H1 (cell line): ENCODE results near the gene NETO1. TPM values are rescaled to one million over a fixed set of nuclear protein-coding genes. Genes with fewer than 3 reads are reported as not detected.

Source experiments
- ASH2L ChIP-seq: fragments of 200-600, 300-600 bp; sonication (generic); IDR thresholded peaks from one replicate; pipeline ENCODE4 v1.7.1; 2017; ENCODE audit warnings: low read length
- CBX5 ChIP-seq: fragments of 300-800, 300-1000 bp; sonication (generic); IDR thresholded peaks from 2 replicates; pipeline ENCODE4 v1.7.1; 2016; ENCODE audit warnings: antibody characterized with exemption, low read length, low read depth
- FOSL1 ChIP-seq: IDR thresholded peaks from 2 replicates; pipeline ENCODE4 v1.6.1; 2011; ENCODE audit warnings: mild to moderate bottlenecking, low read depth, low read length, moderate library complexity; ENCODE audit not compliant: insufficient read depth
- HDAC6 ChIP-seq: IDR thresholded peaks from one replicate; pipeline ENCODE4 v1.7.1; 2012; ENCODE audit warnings: low read depth, mild to moderate bottlenecking, inconsistent platforms, low read length, moderate library complexity
- SIN3A ChIP-seq, 2 experiments: IDR thresholded peaks in 1 of 2; conservative IDR thresholded peaks in 1 of 2; 2 replicates each; pipeline ENCODE4 v1.6.1; 2011 to 2012; ENCODE audit warnings: low read length in 2 of 2, improper control_type of control experiment in 1 of 2, low read depth in 1 of 2, mild to moderate bottlenecking in 1 of 2
- TAF1 ChIP-seq: IDR thresholded peaks from 2 replicates; pipeline ENCODE4 v1.6.1; 2011; ENCODE audit warnings: mild to moderate bottlenecking, low read depth, low read length
- polyA plus RNA-seq, 7 experiments: library from polyadenylated mRNA; depleted of rRNA in 3 of 7; stranded (reverse) in 5 of 7; unstranded in 2 of 7; fragments of >200 nt in 5 of 7; fragments of 200-250 nt in 2 of 7; gene quantifications; 1 replicate in 5 of 7; 2 replicates in 1 of 7; 4 replicates in 1 of 7; pipeline versions ENCODE4 v1.2.1 to v1.2.3, GENCODE V29; 2011 to 2013; ENCODE audit warnings: missing spikeins in 2 of 7, mixed read lengths in 2 of 7
- total RNA-seq: library from RNA; stranded (reverse); fragmentation: NEBNext Ultra II Directional; extraction: Animal tissue kit (Norgen Biotek cat#: 25700); gene quantifications from 2 replicates; pipeline ENCODE4 v1.2.1, GENCODE V29; 2021

Gene NETO1
- total and polyA plus RNA-seq, 2 of the 8 experiments (the other 6 are each of a cell fraction or from before 2014, with no cell fraction given), result 3.0 to 19.3 TPM

- TF ChIP-seq SIN3A (conservative IDR thresholded peaks at IDR 0.05 in 1 of 2, IDR thresholded peaks at IDR 0.05 in 1 of 2; ENCODE audit: low read depth in 1 of 2, low read length in 2 of 2) (no peak), FOSL1 (no peak), ASH2L (no peak), CBX5 (no peak), HDAC6 (no peak), TAF1 (no peak)
Observed at GRCh38 chr18:72727776-72728175, 140.0 kb downstream of the NETO1 start (continued).
